ENCODE data around the gene TXNDC15.
"Not testable (repeated sequence)": the region's sequence is repeated elsewhere in the genome, so short reads cannot be mapped to it uniquely, and the experiment has no call there.

Gene TXNDC15

GRCh38 chr5:134904610-134905245 lies 30.6 kb downstream of the TXNDC15 start, which contains the start of gene PCBD2:
Gene PCBD2, plus strand, starts transcription at chr5:134905131. Its CDS starts 9 bp downstream, at chr5:134905140.
- peak within 1 kb of the TSS; percentile 94 for H3K4me3 ChIP-seq (ENCODE audit: low read length)
- H3K4me2 ChIP-seq (ENCODE audit: low read length) = peak within 1 kb of the TSS; percentile 90
- peaks cover 32% of the 10 kb centered on the region for H3K79me2 ChIP-seq (ENCODE audit: control insufficient read depth, low read length)
- no peaks in the 10 kb centered on the region for H3K9me3 ChIP-seq (ENCODE audit: control insufficient read depth, insufficient read depth, low read length)
- TF ChIP-seq EZH2phosphoT487 (IDR thresholded peaks at IDR 0.05; ENCODE audit: borderline replicate concordance, low read length) (no peak), CTCF (IDR thresholded peaks at IDR 0.05; ENCODE audit: low read depth, low read length, poor library complexity, severe bottlenecking) (peak; percentile 81)
- peaks cover 43% of the 10 kb centered on the region for H3K4me1 ChIP-seq (ENCODE audit: control insufficient read depth, low read length)
- no peaks in the 10 kb centered on the region for H3K9me2 ChIP-seq (replicated peaks; ENCODE audit: control insufficient read depth, low read length)
- peaks cover 35% of the 10 kb centered on the region for H3F3A ChIP-seq (ENCODE audit: control insufficient read depth, insufficient read depth)
- peaks cover 35% of the 10 kb centered on the region for H3K36me3 ChIP-seq (ENCODE audit: control insufficient read depth, low read length)
- peak within 1 kb of the TSS; percentile 94 for H3K27ac ChIP-seq (ENCODE audit: low read depth, low read length)
- no peaks in the 10 kb centered on the region for H4K20me1 ChIP-seq (ENCODE audit: control insufficient read depth, insufficient read depth, low read depth, low read length)
- no peaks in the 10 kb centered on the region for H3K27me3 ChIP-seq (ENCODE audit: control insufficient read depth, low read length)

- Histone ChIP-seq H3K4me2 (ENCODE audit: low read length) (peak overlapping the region; percentile 90), H4K20me1 (ENCODE audit: control insufficient read depth, insufficient read depth, low read depth, low read length) (no peaks in the 10 kb centered on the region), H3K4me1 (ENCODE audit: control insufficient read depth, low read length) (peaks cover 43% of the 10 kb centered on the region), H3K9me2 (replicated peaks; ENCODE audit: control insufficient read depth, low read length) (no peaks in the 10 kb centered on the region), H3K36me3 (ENCODE audit: control insufficient read depth, low read length) (peaks cover 36% of the 10 kb centered on the region), H3K4me3 (ENCODE audit: low read length) (peak overlapping the region; percentile 94), H3K9me3 (ENCODE audit: control insufficient read depth, insufficient read depth, low read length) (no peaks in the 10 kb centered on the region), H3K27ac (ENCODE audit: low read depth, low read length) (peak overlapping the region; percentile 94), H3K27me3 (ENCODE audit: control insufficient read depth, low read length) (no peaks in the 10 kb centered on the region), H3F3A (ENCODE audit: control insufficient read depth, insufficient read depth) (peaks cover 30% of the 10 kb centered on the region), H3K79me2 (ENCODE audit: control insufficient read depth, low read length) (peaks cover 32% of the 10 kb centered on the region)
- TF ChIP-seq CTCF (IDR thresholded peaks at IDR 0.05; ENCODE audit: low read depth, low read length, poor library complexity, severe bottlenecking) (peak; percentile 81), EZH2phosphoT487 (IDR thresholded peaks at IDR 0.05; ENCODE audit: borderline replicate concordance, low read length) (no peak)
Observed at GRCh38 chr5:134905246-134905996, 31.2 kb downstream of the TXNDC15 start.

GRCh38 chr5:134906811-134907210 lies 32.6 kb downstream of the TXNDC15 start:
- Histone ChIP-seq H3K79me2 (ENCODE audit: control insufficient read depth, low read length) (peaks cover 32% of the 10 kb centered on the region), H3K36me3 (ENCODE audit: control insufficient read depth, low read length) (peaks cover 48% of the 10 kb centered on the region), H3F3A (ENCODE audit: control insufficient read depth, insufficient read depth) (peaks cover 21% of the 10 kb centered on the region), H3K4me3 (ENCODE audit: low read length) (peak overlapping the region; percentile 94), H3K4me1 (ENCODE audit: control insufficient read depth, low read length) (peaks cover 34% of the 10 kb centered on the region), H3K27ac (ENCODE audit: low read depth, low read length) (peak overlapping the region; percentile 94; the same call in 1 of the 2 replicates), H3K4me2 (ENCODE audit: low read length) (peak overlapping the region; percentile 90), H3K27me3 (ENCODE audit: control insufficient read depth, low read length) (no peaks in the 10 kb centered on the region), H3K9me2 (replicated peaks; ENCODE audit: control insufficient read depth, low read length) (no peaks in the 10 kb centered on the region), H3K9me3 (ENCODE audit: control insufficient read depth, insufficient read depth, low read length) (no peaks in the 10 kb centered on the region), H4K20me1 (ENCODE audit: control insufficient read depth, insufficient read depth, low read depth, low read length) (no peaks in the 10 kb centered on the region)
- TF ChIP-seq CTCF (IDR thresholded peaks at IDR 0.05; ENCODE audit: low read depth, low read length, poor library complexity, severe bottlenecking) (no peak), EZH2phosphoT487 (IDR thresholded peaks at IDR 0.05; ENCODE audit: borderline replicate concordance, low read length) (no peak)

- Histone ChIP-seq H3K36me3 (ENCODE audit: control insufficient read depth, low read length) (peaks cover 74% of the 10 kb centered on the region), H3K79me2 (ENCODE audit: control insufficient read depth, low read length) (peaks cover 32% of the 10 kb centered on the region)
- not testable (repeated sequence) for H3K9me2 ChIP-seq (replicated peaks; ENCODE audit: control insufficient read depth, low read length); H3K4me1 ChIP-seq (ENCODE audit: control insufficient read depth, low read length); H3K4me3 ChIP-seq (ENCODE audit: low read length); H3K27ac ChIP-seq (ENCODE audit: low read depth, low read length); H4K20me1 ChIP-seq (ENCODE audit: control insufficient read depth, insufficient read depth, low read depth, low read length); H3K9me3 ChIP-seq (ENCODE audit: control insufficient read depth, insufficient read depth, low read length); H3F3A ChIP-seq (ENCODE audit: control insufficient read depth, insufficient read depth); H3K27me3 ChIP-seq (ENCODE audit: control insufficient read depth, low read length); H3K4me2 ChIP-seq (ENCODE audit: low read length)
Observed at GRCh38 chr5:134910752-134911151, 36.6 kb downstream of the TXNDC15 start.
